HUES6 (cell line): ENCODE data around the gene KIF1C.

Source experiments
- H3K27ac ChIP-seq: 2 replicates; pipeline ENCODE4 v1.7.0; 2013; ENCODE audit warnings: low read depth, mild to moderate bottlenecking, low read length, inconsistent platforms
- H3K27me3 ChIP-seq: 2 replicates; pipeline ENCODE4 v1.6.1; 2013; ENCODE audit warnings: low read length; ENCODE audit not compliant: control insufficient read depth, insufficient read depth
- H3K36me3 ChIP-seq: 2 replicates; pipeline ENCODE4 v1.6.1; 2013; ENCODE audit warnings: low read length; ENCODE audit not compliant: control insufficient read depth, insufficient read depth
- H3K4me1 ChIP-seq: 2 replicates; pipeline ENCODE4 v1.6.1; 2013; ENCODE audit warnings: low read length; ENCODE audit not compliant: control insufficient read depth, insufficient read depth
- H3K4me3 ChIP-seq: 2 replicates; pipeline ENCODE4 v1.5.1; 2013; ENCODE audit warnings: low read depth, low read length
- H3K9ac ChIP-seq: one replicate; pipeline ENCODE4 v1.6.1; 2013; ENCODE audit warnings: mild to moderate bottlenecking, low read length
- H3K9me3 ChIP-seq: 2 replicates; pipeline ENCODE4 v1.6.1; 2013; ENCODE audit warnings: low read depth, low read length; ENCODE audit not compliant: control insufficient read depth, insufficient read depth

KIF1C gene

DNA sequence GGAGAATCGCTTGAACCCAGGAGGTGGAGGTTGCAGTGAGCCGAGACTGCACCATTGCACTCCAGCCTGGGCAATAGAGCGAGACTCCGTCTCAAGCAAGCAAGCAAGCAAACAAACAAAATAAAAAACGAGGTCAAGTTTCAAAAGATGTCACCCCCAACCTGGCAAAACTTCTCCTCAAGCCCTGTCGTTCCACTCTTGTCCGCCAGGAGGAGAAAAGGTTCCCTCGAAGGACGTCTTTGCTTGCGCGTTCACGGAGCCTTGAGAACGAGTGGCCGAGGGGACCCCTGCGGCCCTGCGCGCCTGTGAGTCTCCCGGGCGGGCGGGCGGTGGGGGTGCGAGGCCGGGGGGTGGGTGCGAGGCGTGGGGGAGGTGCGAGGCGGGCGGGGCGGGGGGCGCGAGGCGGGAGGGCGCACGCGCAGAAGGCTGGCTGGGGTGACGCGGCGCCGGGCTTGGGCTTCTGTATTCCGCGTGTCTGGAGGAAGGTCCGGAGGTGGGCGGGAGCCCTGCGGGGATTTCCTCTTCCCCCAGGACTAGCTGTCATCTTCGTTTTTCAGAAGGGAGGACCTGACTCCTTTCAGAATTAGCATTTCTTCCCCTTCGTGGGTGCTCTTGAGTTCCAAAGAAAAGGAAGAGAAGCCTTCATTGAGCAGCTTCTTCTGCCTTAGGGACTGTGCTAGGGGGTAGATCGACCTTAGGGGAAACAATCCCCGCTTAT, 33.8 kb downstream of the KIF1C start:
- Histone ChIP-seq H3K9me3 (no peaks in the 10 kb centered on the region), H3K27me3 (peaks cover 22% of the 10 kb centered on the region), H3K9ac (peak overlapping the region; percentile 29), H3K27ac (no peak overlapping the region), H3K4me3 (peak overlapping the region; percentile 57), H3K36me3 (no peaks in the 10 kb centered on the region), H3K4me1 (peaks cover 3% of the 10 kb centered on the region; the same call in 1 of the 2 replicates)

- Histone ChIP-seq H3K9ac (no peak overlapping the region), H3K4me1 (peaks cover 3% of the 10 kb centered on the region; the same call in 1 of the 2 replicates), H3K9me3 (no peaks in the 10 kb centered on the region), H3K36me3 (no peaks in the 10 kb centered on the region), H3K27me3 (peaks cover 22% of the 10 kb centered on the region), H3K4me3 (no peak overlapping the region), H3K27ac (no peak overlapping the region)
Measured at GRCh38 chr17:5032865-5033264, 35.1 kb downstream of the KIF1C start.

GRCh38 chr17:5033352-5034015, 35.7 kb downstream of the KIF1C start:
- no peak overlapping the region for H3K27ac ChIP-seq
- H3K4me3 ChIP-seq: no peak overlapping the region
- peaks cover 3% of the 10 kb centered on the region; the same call in 1 of the 2 replicates for H3K4me1 ChIP-seq
- no peaks in the 10 kb centered on the region for H3K36me3 ChIP-seq
- H3K9ac ChIP-seq: no peak overlapping the region
- H3K9me3 ChIP-seq: no peaks in the 10 kb centered on the region
- peaks cover 22% of the 10 kb centered on the region for H3K27me3 ChIP-seq

GRCh38 chr17:5034063-5034462, 36.3 kb downstream of the KIF1C start:
- Histone ChIP-seq H3K9me3 (no peaks in the 10 kb centered on the region), H3K4me1 (peaks cover 3% of the 10 kb centered on the region; the same call in 1 of the 2 replicates), H3K36me3 (no peaks in the 10 kb centered on the region), H3K27ac (no peak overlapping the region), H3K4me3 (no peak overlapping the region), H3K27me3 (peaks cover 22% of the 10 kb centered on the region), H3K9ac (no peak overlapping the region)

DNA sequence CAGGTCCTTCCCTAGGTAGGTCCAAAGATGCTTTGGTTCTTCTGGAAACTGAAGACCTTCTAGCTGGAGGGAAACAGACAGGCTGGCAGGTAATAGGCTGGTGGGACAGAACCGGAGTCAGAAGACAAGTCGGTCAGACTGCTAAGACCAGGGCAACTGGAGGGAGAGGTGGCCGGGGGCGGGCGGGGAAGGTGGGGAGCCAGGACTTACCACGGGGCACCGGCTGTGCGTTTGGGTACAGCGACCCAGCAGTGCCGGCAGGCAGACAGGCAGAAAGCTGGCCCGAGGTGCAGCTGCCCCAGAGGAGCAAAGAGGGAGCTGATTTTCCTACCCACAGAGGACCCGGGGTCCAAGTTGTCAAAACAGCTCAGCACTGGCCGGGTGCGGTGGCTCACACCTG, 36.9 kb downstream of the KIF1C start:
- peaks cover 22% of the 10 kb centered on the region for H3K27me3 ChIP-seq
- H3K36me3 ChIP-seq: no peaks in the 10 kb centered on the region
- H3K27ac ChIP-seq: no peak overlapping the region
- H3K4me3 ChIP-seq: no peak overlapping the region
- no peaks in the 10 kb centered on the region for H3K9me3 ChIP-seq
- H3K4me1 ChIP-seq: peaks cover 3% of the 10 kb centered on the region; the same call in 1 of the 2 replicates
- H3K9ac ChIP-seq: no peak overlapping the region

- peak within 1 kb of the TSS; percentile 49 for H3K4me3 ChIP-seq
- no peaks in the 10 kb centered on the region for H3K36me3 ChIP-seq
- no peak within 1 kb of the TSS for H3K9ac ChIP-seq
- no peak within 1 kb of the TSS for H3K27ac ChIP-seq
- peaks cover 3% of the 10 kb centered on the region; the same call in 1 of the 2 replicates for H3K4me1 ChIP-seq
- peaks cover 22% of the 10 kb centered on the region for H3K27me3 ChIP-seq
- H3K9me3 ChIP-seq: no peaks in the 10 kb centered on the region
Measured at GRCh38 chr17:5035315-5035714, 37.6 kb downstream of the KIF1C start, which contains the start of gene SLC52A1. Gene SLC52A1 (minus strand): TSS chr17:5035426. CDS start chr17:5034606, 820 bp downstream.

DNA sequence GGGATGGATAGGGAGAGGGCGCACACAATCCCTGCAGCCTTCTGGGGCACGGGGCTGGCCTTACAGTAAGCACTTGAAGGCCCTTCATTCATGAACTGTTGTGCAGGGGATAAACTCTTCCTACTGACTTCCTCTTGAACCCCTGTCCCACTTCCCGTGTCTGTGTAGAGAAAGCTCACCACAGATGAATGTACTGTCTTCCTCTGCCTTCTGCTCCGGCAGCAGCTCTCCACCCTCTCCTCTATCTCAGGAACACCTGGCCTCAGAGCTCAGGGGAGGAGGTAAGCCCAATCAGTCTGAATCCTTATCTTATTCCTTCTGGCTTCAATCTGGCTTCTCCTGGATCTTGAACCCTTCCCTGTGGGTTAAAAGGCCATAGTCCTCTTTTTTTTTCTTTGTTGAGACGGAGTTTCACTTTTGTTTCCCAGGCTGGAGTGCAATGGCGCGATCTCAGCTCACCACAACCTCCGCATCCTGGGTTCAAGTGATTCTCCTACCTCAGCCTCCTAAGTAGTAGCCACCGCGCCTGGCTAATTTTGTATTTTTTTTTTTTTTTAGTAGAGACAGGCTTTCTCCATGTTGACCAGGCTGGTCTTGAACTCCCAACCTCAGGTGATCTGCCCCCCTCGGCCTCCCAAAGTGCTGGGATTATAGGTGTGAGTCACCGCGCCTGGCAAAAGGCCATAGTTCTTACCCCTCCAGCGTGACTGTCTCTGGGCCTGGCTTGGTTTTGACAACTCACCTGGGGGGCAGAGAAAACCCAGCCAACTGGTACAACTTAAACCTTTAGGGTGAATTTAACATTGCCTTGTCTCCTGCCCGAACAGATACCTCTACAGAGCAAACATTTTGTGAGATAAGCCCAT, 44.6 kb downstream of the KIF1C start:
- Histone ChIP-seq H3K27me3 (no peaks in the 10 kb centered on the region), H3K9ac (no peak overlapping the region), H3K36me3 (no peaks in the 10 kb centered on the region), H3K9me3 (no peaks in the 10 kb centered on the region), H3K27ac (no peak overlapping the region), H3K4me3 (no peak overlapping the region), H3K4me1 (no peaks in the 10 kb centered on the region)

DNA sequence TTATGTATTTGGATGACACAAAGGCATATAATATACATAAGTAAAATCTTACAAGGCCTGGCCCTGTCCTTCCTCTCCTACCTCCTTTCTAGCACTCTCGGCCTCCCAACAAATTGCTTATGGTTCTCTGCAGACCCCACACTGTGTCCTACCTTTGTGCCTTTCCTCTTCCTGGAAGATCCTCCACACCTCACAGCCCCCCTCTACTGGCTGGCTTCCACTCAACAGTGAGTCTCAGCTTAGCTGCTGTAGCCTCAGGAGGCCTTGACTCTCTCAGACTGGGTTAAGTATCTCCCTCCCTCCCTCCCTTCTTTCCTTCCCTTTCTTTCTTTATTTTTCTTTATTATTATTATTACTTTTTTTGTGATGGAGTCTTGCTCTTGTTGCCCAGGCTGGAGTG, 45.8 kb downstream of the KIF1C start:
- Histone ChIP-seq H3K27ac (no peak overlapping the region), H3K36me3 (no peaks in the 10 kb centered on the region), H3K9ac (no peak overlapping the region), H3K4me3 (no peak overlapping the region), H3K9me3 (no peaks in the 10 kb centered on the region), H3K27me3 (no peaks in the 10 kb centered on the region), H3K4me1 (no peaks in the 10 kb centered on the region)

GRCh38 chr17:5044630-5045029, 46.9 kb downstream of the KIF1C start:
- Histone ChIP-seq H3K9me3 (no peaks in the 10 kb centered on the region), H3K36me3 (no peaks in the 10 kb centered on the region), H3K27me3 (no peaks in the 10 kb centered on the region), H3K4me1 (no peaks in the 10 kb centered on the region), H3K9ac (no peak overlapping the region), H3K27ac (no peak overlapping the region), H3K4me3 (no peak overlapping the region)

GRCh38 chr17:5045496-5045895, 47.7 kb downstream of the KIF1C start:
- H3K4me1 ChIP-seq: no peaks in the 10 kb centered on the region
- H3K9ac ChIP-seq: no peak overlapping the region
- no peaks in the 10 kb centered on the region for H3K36me3 ChIP-seq
- H3K4me3 ChIP-seq: no peak overlapping the region
- H3K27me3 ChIP-seq: no peaks in the 10 kb centered on the region
- no peak overlapping the region for H3K27ac ChIP-seq
- H3K9me3 ChIP-seq: no peaks in the 10 kb centered on the region
